ENCODE data around the gene MXRA7.

Gene MXRA7

DNA sequence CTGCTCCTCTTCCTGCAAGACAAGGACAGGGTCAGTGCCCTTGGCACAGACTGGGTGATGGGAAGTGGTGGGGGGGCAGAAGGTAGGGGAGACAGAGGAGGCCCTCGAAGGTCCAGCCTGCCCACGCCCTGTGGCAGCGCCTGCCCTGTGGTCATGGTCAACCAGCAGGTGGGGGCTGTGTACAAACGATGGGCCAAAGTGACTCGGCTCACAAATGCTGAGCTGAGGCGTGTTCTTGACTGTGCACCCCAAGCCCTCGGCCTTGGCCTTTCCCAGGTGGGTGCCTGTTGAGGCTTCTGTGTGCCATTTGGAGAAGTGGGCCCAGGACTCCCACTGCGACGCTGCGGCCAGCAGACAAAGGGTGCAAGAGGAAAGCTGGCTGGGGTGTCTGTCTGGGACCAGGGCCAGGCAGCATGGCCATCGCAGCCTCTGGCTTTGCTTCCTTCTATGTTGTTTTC is 22.6 kb downstream of the MXRA7 start:
- H3K9ac ChIP-seq (ENCODE audit: low read length), result peak overlapping the region; percentile 76
- peaks cover 21% of the 10 kb centered on the region for H3K36me3 ChIP-seq (ENCODE audit: control insufficient read depth, insufficient read depth, low read length, severe bottlenecking)
- no peak for DNase-seq (ENCODE audit: low read depth)
- H3K9me3 ChIP-seq (ENCODE audit: control insufficient read depth, low read length), result no peaks in the 10 kb centered on the region
- H3K27me3 ChIP-seq (replicated peaks; ENCODE audit: control insufficient read depth, insufficient read depth, low read length), result no peaks in the 10 kb centered on the region
- peak overlapping the region; percentile 30 for H3K4me3 ChIP-seq (ENCODE audit: low read length)
- peaks cover 46% of the 10 kb centered on the region for H3K4me1 ChIP-seq (ENCODE audit: control insufficient read depth, insufficient read depth, low read length)

DNA sequence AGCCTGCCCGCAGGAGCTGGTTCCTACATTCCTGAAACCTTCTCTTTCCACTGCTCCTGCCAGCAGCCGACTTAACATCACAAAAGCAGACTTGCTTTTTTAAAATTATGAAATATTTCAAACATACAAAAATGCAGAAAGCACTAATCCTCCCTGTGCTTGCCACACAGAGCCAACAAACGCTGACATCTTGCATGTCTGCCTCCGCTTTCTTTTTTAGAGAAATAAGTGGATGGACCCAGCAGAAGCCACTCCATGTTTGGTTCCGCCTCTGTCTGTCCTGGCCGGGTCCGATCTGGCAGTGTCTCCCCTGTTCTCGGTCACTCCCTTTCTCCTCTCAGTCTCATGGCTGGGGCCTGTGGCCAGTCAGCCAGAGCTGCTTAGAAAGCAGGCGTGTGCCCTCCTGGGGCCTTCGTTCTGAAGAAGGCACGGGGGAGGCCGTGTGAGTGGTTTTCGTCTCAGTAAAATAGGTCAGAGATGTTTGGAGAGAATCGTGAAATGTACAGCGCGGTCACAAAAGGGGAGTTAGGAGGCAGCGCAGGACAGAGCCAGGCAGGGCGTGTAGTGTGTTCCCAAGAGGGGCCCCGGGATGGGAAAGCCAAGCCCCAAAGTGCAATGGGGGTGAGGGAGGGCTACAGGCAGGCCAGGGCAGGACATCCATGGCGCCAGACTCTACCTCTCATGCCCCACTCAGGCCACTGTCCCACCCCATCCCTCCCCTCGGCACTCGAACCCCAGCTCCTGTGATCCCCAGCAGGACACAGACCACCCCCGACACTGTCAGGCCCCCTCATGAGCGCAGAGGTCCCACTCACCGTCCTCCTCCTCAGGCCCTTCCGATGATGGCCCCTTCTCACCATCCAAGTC is 23.2 kb downstream of the MXRA7 start:
- Histone ChIP-seq H3K36me3 (ENCODE audit: control insufficient read depth, insufficient read depth, low read length, severe bottlenecking) (peaks cover 28% of the 10 kb centered on the region), H3K9ac (ENCODE audit: low read length) (peak overlapping the region; percentile 76), H3K27me3 (replicated peaks; ENCODE audit: control insufficient read depth, insufficient read depth, low read length) (no peaks in the 10 kb centered on the region), H3K4me3 (ENCODE audit: low read length) (peak overlapping the region; percentile 36), H3K9me3 (ENCODE audit: control insufficient read depth, low read length) (no peaks in the 10 kb centered on the region), H3K4me1 (ENCODE audit: control insufficient read depth, insufficient read depth, low read length) (peaks cover 47% of the 10 kb centered on the region)
- peak; percentile 75 for DNase-seq (ENCODE audit: low read depth)

DNA sequence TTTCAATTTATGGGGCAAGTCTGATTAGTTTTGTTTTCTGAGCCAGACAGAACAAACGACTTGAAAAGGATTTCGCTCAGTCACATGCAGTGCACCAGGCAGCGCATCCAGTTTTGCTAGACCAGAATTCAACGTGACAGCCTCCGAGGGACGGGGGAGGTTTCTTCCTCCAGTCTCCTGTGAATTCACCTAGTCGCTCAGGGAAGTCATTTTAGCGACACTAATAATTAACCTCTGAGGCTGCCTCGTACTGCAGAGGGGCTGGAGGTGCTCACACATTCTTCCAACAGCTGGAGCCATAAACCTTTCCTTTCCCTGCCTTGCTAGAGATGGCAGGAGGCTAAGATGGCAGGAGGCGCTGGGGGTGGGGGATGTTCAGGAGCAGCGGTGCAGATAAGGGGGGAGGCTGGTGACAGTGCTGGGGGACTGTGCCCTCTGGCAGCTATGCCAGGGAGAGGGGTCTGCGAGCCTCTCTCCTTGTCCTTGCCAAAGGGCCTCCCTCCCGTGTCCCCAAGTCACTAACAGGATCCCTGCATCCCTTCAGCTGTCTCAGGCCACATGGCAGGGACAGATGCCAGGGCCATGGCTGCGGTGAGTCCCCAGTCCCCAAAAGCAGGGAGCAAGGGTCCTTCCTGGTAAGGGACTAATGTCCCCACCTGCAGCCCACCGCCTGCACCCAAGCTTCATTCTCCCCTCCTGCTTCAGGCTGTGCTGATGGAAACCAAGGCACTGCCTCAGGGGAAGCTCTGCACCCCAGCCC is 24.0 kb downstream of the MXRA7 start:
- Histone ChIP-seq H3K4me1 (ENCODE audit: control insufficient read depth, insufficient read depth, low read length) (peaks cover 53% of the 10 kb centered on the region), H3K36me3 (ENCODE audit: control insufficient read depth, insufficient read depth, low read length, severe bottlenecking) (peaks cover 28% of the 10 kb centered on the region)

DNA sequence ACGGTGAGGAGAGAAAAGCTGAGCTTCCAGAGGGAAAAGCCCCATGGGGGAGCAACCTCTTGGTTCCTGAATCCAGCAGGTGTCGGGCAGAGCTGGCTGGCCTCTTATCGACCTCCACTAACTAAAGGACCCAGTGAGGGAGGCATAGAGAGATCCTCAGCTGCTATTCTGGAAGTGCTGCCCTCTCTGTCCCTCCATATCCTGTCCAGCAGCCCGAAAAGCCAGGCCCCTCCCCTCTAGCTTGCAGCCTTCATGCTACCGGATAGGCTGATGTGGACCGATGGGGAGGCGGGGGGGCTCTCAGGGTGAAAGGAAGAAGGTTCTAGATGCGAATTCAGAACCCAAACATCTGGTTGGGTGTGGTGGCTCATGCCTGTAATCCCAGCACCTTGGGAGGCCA is 24.9 kb downstream of the MXRA7 start:
- Histone ChIP-seq H3K27me3 (replicated peaks; ENCODE audit: control insufficient read depth, insufficient read depth, low read length) (no peaks in the 10 kb centered on the region), H3K36me3 (ENCODE audit: control insufficient read depth, insufficient read depth, low read length, severe bottlenecking) (peaks cover 21% of the 10 kb centered on the region), H3K4me3 (ENCODE audit: low read length) (no peak overlapping the region), H3K4me1 (ENCODE audit: control insufficient read depth, insufficient read depth, low read length) (peaks cover 59% of the 10 kb centered on the region), H3K9ac (ENCODE audit: low read length) (peak overlapping the region; percentile 31), H3K9me3 (ENCODE audit: control insufficient read depth, low read length) (no peaks in the 10 kb centered on the region)
- DNase-seq (ENCODE audit: low read depth), result no peak

More for the DNA sequence above, 24.0 kb downstream of the MXRA7 start:
- Histone ChIP-seq H3K27me3 (replicated peaks; ENCODE audit: control insufficient read depth, insufficient read depth, low read length) (no peaks in the 10 kb centered on the region), H3K4me3 (ENCODE audit: low read length) (peak overlapping the region; percentile 36), H3K9ac (ENCODE audit: low read length) (peak overlapping the region; percentile 76), H3K9me3 (ENCODE audit: control insufficient read depth, low read length) (no peaks in the 10 kb centered on the region)
- no peak for DNase-seq (ENCODE audit: low read depth)

DNA sequence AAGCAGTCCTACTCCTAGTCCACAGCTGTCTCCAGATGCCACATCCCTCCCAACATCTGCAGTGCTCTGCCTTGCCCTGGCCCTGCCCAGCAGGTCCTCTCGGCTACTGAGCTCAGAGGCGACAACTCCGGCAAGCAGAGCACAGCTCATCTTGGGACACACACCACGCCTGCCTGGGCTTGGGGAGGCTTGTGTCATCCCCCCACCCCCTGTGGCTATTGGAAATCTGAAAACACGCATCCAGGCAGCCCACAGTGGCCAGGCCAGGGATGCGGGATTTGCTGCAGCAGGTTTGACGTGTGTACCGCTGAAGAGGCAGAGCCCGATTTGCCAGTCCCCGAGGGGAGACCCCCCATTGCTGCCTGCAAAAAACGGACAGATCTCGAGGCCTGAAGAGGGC is 25.4 kb downstream of the MXRA7 start:
- no peaks in the 10 kb centered on the region for H3K9me3 ChIP-seq (ENCODE audit: control insufficient read depth, low read length)
- no peaks in the 10 kb centered on the region for H3K27me3 ChIP-seq (replicated peaks; ENCODE audit: control insufficient read depth, insufficient read depth, low read length)
- no peak overlapping the region for H3K4me3 ChIP-seq (ENCODE audit: low read length)
- peaks cover 25% of the 10 kb centered on the region for H3K36me3 ChIP-seq (ENCODE audit: control insufficient read depth, insufficient read depth, low read length, severe bottlenecking)
- peaks cover 59% of the 10 kb centered on the region for H3K4me1 ChIP-seq (ENCODE audit: control insufficient read depth, insufficient read depth, low read length)
- no peak overlapping the region for H3K9ac ChIP-seq (ENCODE audit: low read length)
- no peak for DNase-seq (ENCODE audit: low read depth)

DNA sequence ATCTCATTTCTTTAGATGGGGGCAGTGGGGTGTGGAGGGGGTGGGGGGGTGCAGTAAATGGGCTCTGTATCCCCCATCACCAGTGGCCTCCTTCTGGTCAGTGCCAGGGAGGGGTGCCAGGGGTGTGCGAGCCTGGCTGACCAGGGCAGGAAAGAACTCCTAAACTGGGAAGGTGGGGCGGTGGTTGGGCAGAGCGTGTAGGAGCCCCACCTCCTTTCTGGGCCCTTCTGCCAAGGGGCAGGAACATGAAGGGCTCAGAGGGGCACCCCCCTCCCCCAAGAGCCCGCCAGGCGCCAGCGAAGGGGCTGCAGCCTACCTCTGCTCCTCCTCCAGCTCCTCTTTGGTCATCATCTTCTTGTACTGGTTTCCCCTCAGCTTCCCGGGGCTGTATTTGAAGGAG is 26.0 kb downstream of the MXRA7 start:
- no peak for DNase-seq (ENCODE audit: low read depth)
- Histone ChIP-seq H3K4me1 (ENCODE audit: control insufficient read depth, insufficient read depth, low read length) (peaks cover 55% of the 10 kb centered on the region), H3K9ac (ENCODE audit: low read length) (no peak overlapping the region), H3K27me3 (replicated peaks; ENCODE audit: control insufficient read depth, insufficient read depth, low read length) (no peaks in the 10 kb centered on the region), H3K36me3 (ENCODE audit: control insufficient read depth, insufficient read depth, low read length, severe bottlenecking) (peaks cover 27% of the 10 kb centered on the region), H3K4me3 (ENCODE audit: low read length) (no peak overlapping the region), H3K9me3 (ENCODE audit: control insufficient read depth, low read length) (no peaks in the 10 kb centered on the region)

DNA sequence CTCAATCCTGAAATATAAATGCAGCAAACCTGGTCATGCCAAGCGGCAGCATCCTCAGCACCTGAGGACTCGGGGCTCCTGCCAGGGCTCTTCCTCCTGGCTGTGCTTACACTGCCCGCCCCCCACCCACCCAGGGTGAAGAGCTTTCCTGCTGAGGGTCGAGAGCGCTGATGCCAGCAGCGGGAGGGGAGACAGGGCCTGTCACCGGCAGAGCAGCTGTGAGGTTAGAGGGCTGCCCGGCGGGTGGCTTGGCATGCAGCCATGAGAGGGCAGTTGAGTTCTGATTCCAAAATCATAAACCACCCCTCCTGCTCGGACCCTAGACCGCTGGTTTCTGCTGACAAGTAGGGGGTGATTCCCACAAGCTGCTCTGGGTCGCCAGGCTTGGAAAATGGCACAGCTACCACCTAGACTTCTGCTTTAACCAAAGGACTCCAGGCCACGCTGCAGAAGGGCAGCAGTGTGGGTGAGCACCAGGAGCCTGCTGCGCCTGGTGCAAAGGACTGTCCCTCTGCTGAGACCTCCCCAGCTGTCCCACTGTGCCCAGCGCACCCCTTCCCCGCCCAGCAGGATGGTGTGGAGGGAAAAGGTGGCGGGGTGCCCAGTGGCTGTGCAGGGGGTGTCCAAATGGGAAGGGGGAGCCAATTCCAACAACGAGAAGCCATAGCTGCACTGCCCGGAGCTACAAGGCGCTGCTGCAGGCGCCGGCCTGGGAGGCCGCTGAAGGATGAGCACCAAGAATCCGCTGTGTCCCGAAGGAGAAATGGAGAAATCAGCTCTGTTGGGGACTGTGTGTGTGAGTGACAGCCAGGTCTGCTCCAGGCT is 26.6 kb downstream of the MXRA7 start:
- Histone ChIP-seq H3K9me3 (ENCODE audit: control insufficient read depth, low read length) (no peaks in the 10 kb centered on the region), H3K36me3 (ENCODE audit: control insufficient read depth, insufficient read depth, low read length, severe bottlenecking) (peaks cover 31% of the 10 kb centered on the region), H3K27me3 (replicated peaks; ENCODE audit: control insufficient read depth, insufficient read depth, low read length) (no peaks in the 10 kb centered on the region), H3K4me1 (ENCODE audit: control insufficient read depth, insufficient read depth, low read length) (peaks cover 49% of the 10 kb centered on the region), H3K9ac (ENCODE audit: low read length) (no peak overlapping the region), H3K4me3 (ENCODE audit: low read length) (no peak overlapping the region)
- DNase-seq (ENCODE audit: low read depth), result no peak

DNA sequence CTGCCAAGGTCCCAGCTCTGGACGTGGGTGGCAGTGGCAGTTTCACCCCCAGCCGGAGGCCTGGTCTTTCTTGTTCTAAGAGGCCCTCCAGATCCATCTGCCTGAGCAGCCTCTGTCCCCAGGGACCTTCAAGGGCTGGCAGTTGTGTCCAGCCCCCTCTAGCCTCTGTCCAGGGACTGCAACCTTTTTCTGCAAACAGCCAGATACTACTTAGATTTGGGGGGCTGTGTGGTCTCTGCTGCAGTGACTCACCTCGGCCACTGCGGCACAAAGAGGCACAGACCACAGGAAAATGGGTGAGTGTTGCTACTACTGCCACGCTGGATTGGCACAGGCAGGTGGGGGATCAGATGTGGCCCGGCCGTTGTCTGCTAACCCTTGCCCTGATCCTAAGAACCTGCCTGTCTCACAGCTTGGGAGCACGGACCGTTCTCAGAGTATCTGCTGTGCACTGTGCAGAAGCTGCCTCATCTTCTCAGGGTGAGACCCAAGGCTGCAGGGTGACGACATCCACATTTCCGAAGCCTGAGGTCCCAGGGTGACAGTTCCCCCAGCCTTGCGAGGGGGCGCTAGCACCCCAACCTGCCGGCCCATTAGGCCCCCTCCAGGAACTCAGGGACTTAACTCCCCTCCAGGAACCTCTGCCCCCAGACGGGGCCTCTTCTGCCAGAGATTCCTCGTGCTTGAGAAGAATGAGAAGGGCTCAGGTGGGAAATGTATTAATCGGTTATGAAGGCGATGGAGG is 27.6 kb downstream of the MXRA7 start:
- Histone ChIP-seq H3K9me3 (ENCODE audit: control insufficient read depth, low read length) (no peaks in the 10 kb centered on the region), H3K4me1 (ENCODE audit: control insufficient read depth, insufficient read depth, low read length) (peaks cover 44% of the 10 kb centered on the region), H3K36me3 (ENCODE audit: control insufficient read depth, insufficient read depth, low read length, severe bottlenecking) (peaks cover 40% of the 10 kb centered on the region), H3K9ac (ENCODE audit: low read length) (peak overlapping the region; percentile 62), H3K4me3 (ENCODE audit: low read length) (no peak overlapping the region), H3K27me3 (replicated peaks; ENCODE audit: control insufficient read depth, insufficient read depth, low read length) (no peaks in the 10 kb centered on the region)
- DNase-seq (ENCODE audit: low read depth), result no peak

DNA sequence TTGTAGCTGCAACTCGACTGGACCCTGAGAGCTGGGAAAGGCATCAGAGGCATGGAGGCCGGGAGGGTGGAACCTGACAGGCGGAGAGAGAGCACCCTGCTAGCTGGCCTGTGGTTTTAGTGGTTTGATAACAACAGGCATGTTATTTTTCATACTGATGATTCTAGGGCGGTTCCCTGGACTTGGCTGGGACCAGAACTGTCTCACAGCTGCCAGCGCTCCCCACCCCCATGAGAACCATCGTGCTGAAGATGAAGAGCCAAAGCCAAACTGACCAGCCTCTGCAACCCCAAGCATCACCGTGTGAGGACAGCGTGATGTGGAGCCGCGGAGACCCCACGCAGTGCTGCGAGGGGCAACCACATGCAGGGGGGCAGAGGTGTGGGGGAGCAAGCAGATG is 28.5 kb downstream of the MXRA7 start:
- peaks cover 49% of the 10 kb centered on the region for H3K36me3 ChIP-seq (ENCODE audit: control insufficient read depth, insufficient read depth, low read length, severe bottlenecking)
- no peak for DNase-seq (ENCODE audit: low read depth)

DNA sequence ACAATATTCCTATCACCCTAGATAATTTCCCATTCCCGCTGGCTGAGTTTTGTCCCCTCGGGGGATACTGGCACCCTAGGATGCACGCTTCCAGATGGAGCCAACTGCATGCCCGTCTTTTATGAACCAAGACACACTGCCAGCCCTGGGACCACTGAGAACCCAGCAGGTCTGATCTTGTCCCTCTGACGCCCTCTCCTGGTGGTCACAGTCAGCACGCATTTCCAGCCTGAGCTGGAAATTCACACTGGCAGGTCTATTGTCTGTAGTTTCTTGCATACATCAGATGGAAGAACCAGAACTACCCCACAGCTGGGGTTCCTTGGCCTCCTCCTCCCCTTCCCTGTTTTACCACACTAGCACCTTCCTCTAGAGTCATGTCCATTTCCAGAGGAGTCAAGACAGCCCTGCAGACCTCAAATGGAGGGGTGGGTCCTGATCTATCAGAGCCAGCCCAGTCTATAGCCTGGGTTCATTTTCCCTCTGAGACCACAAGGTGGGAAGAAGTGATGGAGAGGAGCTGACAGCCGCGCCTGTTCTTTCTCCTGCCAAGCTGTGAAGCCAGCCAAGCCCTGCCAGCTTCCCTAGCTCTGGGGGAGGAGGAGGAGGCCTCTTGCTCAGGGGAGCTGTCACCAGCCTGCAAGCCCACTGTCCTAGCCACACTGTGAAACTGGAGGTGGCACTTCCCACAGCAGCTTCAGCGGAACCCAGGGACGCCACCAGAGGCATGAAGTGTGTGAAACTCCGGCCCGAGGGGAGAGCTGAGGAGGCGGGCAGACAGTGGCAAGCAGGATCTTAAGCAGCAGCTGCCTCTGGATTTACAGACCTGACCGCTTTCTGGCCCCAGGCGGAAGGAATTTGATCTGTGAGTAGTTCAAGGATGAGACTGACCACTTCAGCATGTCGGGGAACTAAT is 29.3 kb downstream of the MXRA7 start:
- peak overlapping the region; percentile 63 for H3K9ac ChIP-seq (ENCODE audit: low read length)

More for the DNA sequence above, 28.5 kb downstream of the MXRA7 start:
- Histone ChIP-seq H3K4me3 (ENCODE audit: low read length) (no peak overlapping the region), H3K9me3 (ENCODE audit: control insufficient read depth, low read length) (no peaks in the 10 kb centered on the region), H3K4me1 (ENCODE audit: control insufficient read depth, insufficient read depth, low read length) (peaks cover 35% of the 10 kb centered on the region), H3K27me3 (replicated peaks; ENCODE audit: control insufficient read depth, insufficient read depth, low read length) (no peaks in the 10 kb centered on the region), H3K9ac (ENCODE audit: low read length) (peak overlapping the region; percentile 63)

More for the DNA sequence above, 29.3 kb downstream of the MXRA7 start:
- Histone ChIP-seq H3K4me3 (ENCODE audit: low read length) (peak overlapping the region; percentile 11), H3K9me3 (ENCODE audit: control insufficient read depth, low read length) (no peaks in the 10 kb centered on the region), H3K27me3 (replicated peaks; ENCODE audit: control insufficient read depth, insufficient read depth, low read length) (no peaks in the 10 kb centered on the region), H3K36me3 (ENCODE audit: control insufficient read depth, insufficient read depth, low read length, severe bottlenecking) (peaks cover 55% of the 10 kb centered on the region), H3K4me1 (ENCODE audit: control insufficient read depth, insufficient read depth, low read length) (peaks cover 27% of the 10 kb centered on the region)
- DNase-seq (ENCODE audit: low read depth), result peak; percentile 79

Data from adipocyte (in vitro differentiated cells).